Measurements from ENCODE around the gene TASP1. TPM values are rescaled to one million over a fixed set of nuclear protein-coding genes. Genes with fewer than 3 reads are reported as not detected.
A peak's percentile ranks its signal among the peaks of the same experiment; 100 is the strongest.
"Not testable (repeated sequence)": the region's sequence is repeated elsewhere in the genome, so short reads cannot be mapped to it uniquely, and the experiment has no call there.

The TASP1 gene
- total and polyA plus RNA-seq, 4 experiments from 2014 or later: 15.1 to 18.2 (median 16.1) TPM

- intact Hi-C loops (cut with micrococcal nuclease): no loop called here
These were observed 27.1 kb upstream of the TASP1 start for GRCh38 chr20:13665709-13666395.

DNA sequence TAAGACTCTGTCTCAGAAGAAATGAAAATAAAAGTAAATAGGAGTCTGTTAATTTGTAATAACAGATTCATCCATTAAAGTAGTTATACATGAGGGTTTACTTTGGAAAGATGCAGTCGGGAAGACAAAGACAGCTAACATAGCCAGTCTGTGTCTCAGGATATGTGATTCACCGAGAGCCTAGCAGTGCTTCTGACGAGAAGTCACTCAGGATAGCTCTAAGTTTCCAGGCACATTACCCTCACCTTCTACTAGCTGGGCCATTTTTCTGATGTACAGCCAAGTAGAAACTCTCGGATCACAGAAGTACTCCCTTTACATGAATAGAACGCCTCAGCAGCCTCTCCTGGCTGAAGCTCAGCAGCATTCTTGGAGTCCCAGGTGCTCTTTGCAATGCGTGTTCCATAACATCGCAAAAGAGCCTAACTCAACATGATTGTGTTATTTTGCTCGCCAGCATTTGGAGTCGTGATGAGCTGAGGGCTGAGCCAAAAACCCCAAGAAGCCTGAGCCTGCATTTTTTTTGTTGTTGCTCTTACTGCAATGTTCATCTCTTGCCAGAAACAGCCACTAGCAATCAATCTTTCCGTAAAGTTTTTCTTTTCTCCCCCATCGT, 22.4 kb upstream of the TASP1 start:
- Histone ChIP-seq H3K27ac (ENCODE audit: low read depth, low read length) (no peak overlapping the region), H3K4me3 (ENCODE audit: low read length in 2 of 2) (no peak overlapping the region), H3K36me3 (ENCODE audit: insufficient read depth, low read length) (no peaks in the 10 kb centered on the region), H3K27me3 (ENCODE audit: insufficient read depth, low read length) (no peaks in the 10 kb centered on the region), H3K4me1 (ENCODE audit: insufficient read depth, low read length) (no peaks in the 10 kb centered on the region), H3K9me3 (ENCODE audit: control insufficient read depth in 1 of 2, low read length in 2 of 2) (no peaks in the 10 kb centered on the region)
- Mint-ChIP-seq H3K36me3 (no peaks in the 10 kb centered on the region), H3K9me3 (no peaks in the 10 kb centered on the region), H3K27ac (no peak overlapping the region), H3K4me3 (no peak overlapping the region), H3K4me1 (no peaks in the 10 kb centered on the region), H3K27me3 (peaks cover 9 to 13% of the 10 kb centered on the region in 2 donors)
- no peak for DNase-seq
- intact Hi-C loops (cut with micrococcal nuclease): no loop called here
- ChIA-PET POLR2A (ENCODE audit: partially characterized antibody) (no interaction called here), CTCF (ENCODE audit: partially characterized antibody) (no interaction called here)

More at GRCh38 chr20:13665709-13666395, 27.1 kb upstream of the TASP1 start:
- H3K4me1 ChIP-seq (ENCODE audit: insufficient read depth, low read length): no peaks in the 10 kb centered on the region
- no peaks in the 10 kb centered on the region for H3K9me3 ChIP-seq (ENCODE audit: control insufficient read depth in 1 of 2, low read length in 2 of 2)
- ChIA-PET CTCF (ENCODE audit: partially characterized antibody) (no interaction called here), POLR2A (ENCODE audit: partially characterized antibody) (no interaction called here)
- no peaks in the 10 kb centered on the region for H3K36me3 ChIP-seq (ENCODE audit: insufficient read depth, low read length)
- H3K27ac Mint-ChIP-seq: no peak overlapping the region
- DNase-seq: no peak
- no peaks in the 10 kb centered on the region for H3K4me1 Mint-ChIP-seq
- H3K36me3 Mint-ChIP-seq: no peaks in the 10 kb centered on the region
- peaks cover 11 to 13% of the 10 kb centered on the region in 2 donors for H3K27me3 Mint-ChIP-seq
- peaks cover 2% of the 10 kb centered on the region for H3K27me3 ChIP-seq (ENCODE audit: insufficient read depth, low read length)
- no peak overlapping the region for H3K4me3 Mint-ChIP-seq
- no peak overlapping the region for H3K4me3 ChIP-seq (ENCODE audit: low read length in 2 of 2)
- peaks cover 0 to 2% (median 0%) of the 10 kb centered on the region in 8 donors for H3K9me3 Mint-ChIP-seq
- H3K27ac ChIP-seq (ENCODE audit: low read depth, low read length): no peak overlapping the region

DNA sequence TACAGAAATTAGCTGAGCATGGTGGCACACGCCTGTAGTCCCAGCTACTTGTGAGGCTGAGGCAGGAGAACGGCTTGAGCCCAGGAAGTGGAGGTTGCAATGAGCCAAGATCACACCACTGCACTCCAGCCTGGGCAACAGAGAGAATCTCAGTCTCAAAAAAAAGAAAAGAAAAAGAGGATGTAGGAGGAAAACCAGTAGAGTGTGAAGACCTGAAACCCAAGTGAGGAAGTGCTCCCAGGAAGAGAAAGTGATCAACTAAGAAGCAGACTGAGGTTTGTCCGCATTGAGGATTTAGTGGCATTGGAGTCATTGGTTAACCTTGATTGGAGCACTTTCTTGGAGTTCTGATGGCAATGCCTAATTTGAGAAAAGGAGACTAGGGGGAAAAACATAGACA, 20.6 kb upstream of the TASP1 start:
- no peaks in the 10 kb centered on the region for H3K4me1 ChIP-seq (ENCODE audit: insufficient read depth, low read length)
- H3K9me3 ChIP-seq (ENCODE audit: control insufficient read depth in 1 of 2, low read length in 2 of 2): no peaks in the 10 kb centered on the region
- POLR2A ChIA-PET (ENCODE audit: partially characterized antibody): no interaction called here
- H3K27ac Mint-ChIP-seq: no peak overlapping the region
- intact Hi-C loops (cut with micrococcal nuclease): no loop called here
- H3K36me3 ChIP-seq (ENCODE audit: insufficient read depth, low read length): no peaks in the 10 kb centered on the region
- no peaks in the 10 kb centered on the region for H3K27me3 ChIP-seq (ENCODE audit: insufficient read depth, low read length)
- no peak for DNase-seq
- CTCF ChIA-PET (ENCODE audit: partially characterized antibody): no interaction called here
- H3K4me3 Mint-ChIP-seq: no peak overlapping the region
- no peaks in the 10 kb centered on the region for H3K4me1 Mint-ChIP-seq
- no peaks in the 10 kb centered on the region for H3K9me3 Mint-ChIP-seq
- H3K27ac ChIP-seq (ENCODE audit: low read depth, low read length): no peak overlapping the region
- no peak overlapping the region for H3K4me3 ChIP-seq (ENCODE audit: low read length in 2 of 2)
- H3K27me3 Mint-ChIP-seq: peaks cover 13 to 14% of the 10 kb centered on the region in 2 donors
- H3K36me3 Mint-ChIP-seq: no peaks in the 10 kb centered on the region

GRCh38 chr20:13658060-13658459, 19.3 kb upstream of the TASP1 start:
- DNase-seq; H3K36me3 ChIP-seq (ENCODE audit: insufficient read depth, low read length); CTCF ChIA-PET (ENCODE audit: partially characterized antibody); H3K36me3 Mint-ChIP-seq; H3K4me1 Mint-ChIP-seq; H3K4me1 ChIP-seq (ENCODE audit: insufficient read depth, low read length); POLR2A ChIA-PET (ENCODE audit: partially characterized antibody); H3K27ac ChIP-seq (ENCODE audit: low read depth, low read length); H3K9me3 ChIP-seq (ENCODE audit: control insufficient read depth in 1 of 2, low read length in 2 of 2); H3K9me3 Mint-ChIP-seq; H3K27ac Mint-ChIP-seq; intact Hi-C loops (cut with micrococcal nuclease); H3K4me3 ChIP-seq (ENCODE audit: low read length in 2 of 2); H3K27me3 ChIP-seq (ENCODE audit: insufficient read depth, low read length); H3K4me3 Mint-ChIP-seq: not testable (repeated sequence)
- peaks cover 10 to 15% of the 10 kb centered on the region in 2 donors for H3K27me3 Mint-ChIP-seq

GRCh38 chr20:13656721-13657368, 18.1 kb upstream of the TASP1 start:
- no peak overlapping the region for H3K27ac ChIP-seq (ENCODE audit: low read depth, low read length)
- no peaks in the 10 kb centered on the region for H3K36me3 ChIP-seq (ENCODE audit: insufficient read depth, low read length)
- H3K4me1 ChIP-seq (ENCODE audit: insufficient read depth, low read length): no peaks in the 10 kb centered on the region
- Mint-ChIP-seq H3K9me3 (no peaks in the 10 kb centered on the region), H3K4me1 (no peaks in the 10 kb centered on the region), H3K36me3 (no peaks in the 10 kb centered on the region), H3K4me3 (no peak overlapping the region), H3K27me3 (peaks cover 12 to 19% of the 10 kb centered on the region in 2 donors), H3K27ac (peak overlapping the region in 1 of 7 donors; percentile 31)
- intact Hi-C loops (cut with micrococcal nuclease): no loop called here
- H3K27me3 ChIP-seq (ENCODE audit: insufficient read depth, low read length): no peaks in the 10 kb centered on the region
- no peak overlapping the region for H3K4me3 ChIP-seq (ENCODE audit: low read length in 2 of 2)
- ChIA-PET CTCF (ENCODE audit: partially characterized antibody) (no interaction called here), POLR2A (ENCODE audit: partially characterized antibody) (no interaction called here)
- DNase-seq: no peak
- H3K9me3 ChIP-seq (ENCODE audit: control insufficient read depth in 1 of 2, low read length in 2 of 2): no peaks in the 10 kb centered on the region

- Histone ChIP-seq H3K9me3 (ENCODE audit: control insufficient read depth in 1 of 2, low read length in 2 of 2) (no peaks in the 10 kb centered on the region), H3K4me3 (ENCODE audit: low read length in 2 of 2) (no peak overlapping the region), H3K27ac (ENCODE audit: low read depth, low read length) (no peak overlapping the region), H3K27me3 (ENCODE audit: insufficient read depth, low read length) (no peaks in the 10 kb centered on the region), H3K4me1 (ENCODE audit: insufficient read depth, low read length) (no peaks in the 10 kb centered on the region), H3K36me3 (ENCODE audit: insufficient read depth, low read length) (no peaks in the 10 kb centered on the region)
- intact Hi-C loops (cut with micrococcal nuclease): no loop called here
- Mint-ChIP-seq H3K4me3 (no peak overlapping the region), H3K4me1 (no peaks in the 10 kb centered on the region), H3K9me3 (no peaks in the 10 kb centered on the region), H3K36me3 (no peaks in the 10 kb centered on the region), H3K27ac (no peak overlapping the region), H3K27me3 (peaks cover 17 to 21% of the 10 kb centered on the region in 2 donors)
- DNase-seq: no peak
- POLR2A ChIA-PET (ENCODE audit: partially characterized antibody): no interaction called here
- CTCF ChIA-PET (ENCODE audit: partially characterized antibody): no interaction called here
These were observed 15.8 kb upstream of the TASP1 start for GRCh38 chr20:13654463-13655023.

GRCh38 chr20:13650474-13650873, 11.7 kb upstream of the TASP1 start:
- H3K36me3 Mint-ChIP-seq: no peaks in the 10 kb centered on the region
- ChIA-PET CTCF (ENCODE audit: partially characterized antibody) (no interaction called here), POLR2A (ENCODE audit: partially characterized antibody) (no interaction called here)
- Histone ChIP-seq H3K4me1 (ENCODE audit: insufficient read depth, low read length) (no peaks in the 10 kb centered on the region), H3K9me3 (ENCODE audit: control insufficient read depth in 1 of 2, low read length in 2 of 2) (no peaks in the 10 kb centered on the region), H3K27me3 (ENCODE audit: insufficient read depth, low read length) (no peaks in the 10 kb centered on the region), H3K36me3 (ENCODE audit: insufficient read depth, low read length) (no peaks in the 10 kb centered on the region), H3K4me3 (ENCODE audit: low read length in 2 of 2) (no peak overlapping the region), H3K27ac (ENCODE audit: low read depth, low read length) (no peak overlapping the region)
- peak overlapping the region in 1 of 8 donors; percentile 17 for H3K4me3 Mint-ChIP-seq
- no peaks in the 10 kb centered on the region for H3K4me1 Mint-ChIP-seq
- H3K9me3 Mint-ChIP-seq: peaks cover 0 to 2% (median 0%) of the 10 kb centered on the region in 8 donors
- no peak for DNase-seq
- no peak overlapping the region for H3K27ac Mint-ChIP-seq
- peaks cover 22 to 32% of the 10 kb centered on the region in 2 donors for H3K27me3 Mint-ChIP-seq
- intact Hi-C loops (cut with micrococcal nuclease): no loop called here

Data from CD4-positive, alpha-beta memory T cell (primary cell).